NCI-H226 (cell line): Measurements from ENCODE around the gene NR1H4.
"Not testable (repeated sequence)": the region's sequence is repeated elsewhere in the genome, so short reads cannot be mapped to it uniquely, and the experiment has no call there.

Experiments used
- DNase-seq: peaks from one replicate; pipeline ENCODE4 v3.0.0-alpha.2; 2015

The NR1H4 gene

DNA sequence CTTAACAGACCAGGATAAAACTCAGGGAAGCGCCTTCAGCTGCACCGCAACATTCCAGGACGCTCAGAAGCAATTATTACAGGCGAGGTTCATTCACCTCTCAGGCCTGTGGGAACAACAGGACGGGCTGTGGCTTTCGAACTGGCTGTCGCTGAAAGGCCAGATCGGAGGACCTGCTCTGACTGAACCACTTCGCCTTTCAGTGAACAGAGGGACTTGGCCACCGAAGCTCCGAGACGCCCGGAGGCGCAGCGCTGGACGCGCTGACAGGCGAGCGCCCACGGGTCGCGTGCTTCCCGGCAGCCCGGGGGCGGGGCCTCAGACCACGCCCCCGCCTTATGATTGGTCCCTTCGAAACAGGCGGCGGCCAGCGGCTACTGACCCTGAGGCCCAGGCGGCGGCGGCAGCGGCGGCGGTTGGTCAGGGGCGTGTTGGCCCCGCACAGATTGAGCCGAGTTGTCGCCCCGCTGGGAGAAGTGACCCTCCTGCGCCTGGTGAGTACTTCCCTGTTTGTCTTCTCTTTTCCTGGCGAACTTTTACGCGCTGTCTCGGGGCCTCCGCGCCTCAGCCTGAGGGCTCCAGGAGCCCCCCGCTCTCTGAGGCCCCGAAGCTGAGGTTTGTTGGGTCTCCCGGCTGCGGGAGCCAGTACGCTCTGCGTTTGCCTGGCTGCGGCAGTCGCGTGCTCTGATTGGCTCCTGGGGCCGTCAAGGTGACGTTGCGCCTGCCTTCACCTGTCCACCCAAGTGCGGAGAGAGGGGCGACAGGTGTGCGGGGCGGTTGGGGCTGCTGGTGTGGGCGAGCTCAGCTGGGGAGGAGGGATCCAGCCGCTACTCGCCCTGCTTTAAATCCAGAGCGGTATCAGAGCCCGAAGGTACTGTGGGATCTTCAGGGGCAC lies 99.9 kb downstream of the NR1H4 start, which contains the start of gene GAS2L3:
TSS of gene GAS2L3 (plus strand) at position 393 of the 895 bp plus-strand sequence. CDS start 21,221 bp downstream, outside the sequence.
- peak; percentile 73 for DNase-seq

DNA sequence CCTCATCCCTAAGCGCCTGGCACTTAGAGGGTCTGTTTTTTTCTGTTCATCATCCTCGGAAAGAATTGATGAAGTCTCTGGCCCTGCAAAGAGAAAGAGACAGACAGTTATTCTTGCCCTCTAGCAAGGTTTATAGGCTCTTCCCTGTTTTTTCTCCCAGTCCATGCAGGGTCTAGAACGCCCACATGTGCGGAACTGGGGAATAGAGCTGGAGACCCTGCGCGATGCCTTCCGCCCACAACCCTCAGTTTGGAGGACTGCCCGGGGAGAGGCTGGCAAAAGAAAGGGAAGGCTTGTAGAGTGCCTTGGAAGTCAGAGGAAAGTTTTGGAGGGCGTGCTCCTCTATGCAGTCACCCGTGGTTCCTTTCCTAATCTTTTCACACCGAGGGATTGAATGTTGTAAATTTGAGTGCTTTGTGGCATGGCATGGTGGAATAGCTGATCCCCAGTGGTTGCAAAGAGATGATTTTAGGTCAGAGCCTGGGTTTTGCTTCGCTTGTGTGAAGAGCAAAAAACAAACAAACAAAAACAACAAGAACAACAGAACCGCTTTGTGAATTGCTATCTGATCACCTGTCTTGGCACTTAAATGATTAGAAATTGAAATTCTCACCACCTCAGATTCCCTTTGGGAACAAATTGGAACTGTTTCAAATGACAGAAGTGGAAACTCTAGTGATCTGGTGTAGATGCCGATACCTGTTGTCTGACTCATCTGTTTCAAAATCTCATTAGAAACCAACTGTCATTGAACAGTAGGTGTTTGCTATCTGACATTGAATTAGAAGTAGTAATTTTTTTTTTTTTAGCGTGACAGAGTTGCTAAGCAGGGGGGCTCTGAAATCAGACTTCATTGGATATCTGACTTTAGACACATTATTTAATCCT lies 100.8 kb downstream of the NR1H4 start:
- no peak for DNase-seq

DNA sequence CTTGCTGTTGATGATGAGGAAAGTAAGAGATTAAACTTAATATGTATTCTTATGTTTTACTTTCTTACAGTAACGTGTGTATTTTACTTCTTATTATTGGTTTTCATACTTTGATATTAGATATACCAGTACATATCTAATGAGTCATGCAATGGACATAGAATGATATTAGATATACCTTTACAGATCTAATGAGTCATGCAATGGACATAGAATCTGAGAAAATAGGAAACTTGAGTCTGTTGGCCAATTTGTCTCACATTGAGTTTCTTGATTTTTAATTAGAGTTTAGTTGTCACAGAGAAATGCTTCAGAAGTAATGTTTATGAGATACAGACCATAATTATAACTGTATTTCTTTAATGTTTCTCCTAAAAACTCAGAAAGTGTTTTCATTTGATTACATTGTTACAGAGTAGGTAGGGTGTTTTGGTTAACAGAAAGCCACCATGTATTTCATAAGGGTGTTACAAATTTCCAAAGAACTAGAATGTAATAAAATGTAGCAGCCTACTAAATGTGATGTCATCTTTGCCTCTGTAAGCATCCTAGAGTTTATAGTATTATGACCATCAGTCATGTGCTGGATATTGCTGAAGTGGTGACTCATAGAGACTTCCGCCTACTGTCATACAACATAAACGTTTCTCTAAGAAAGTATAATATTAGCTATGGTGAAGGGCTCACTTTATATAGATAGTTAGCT lies 102.8 kb downstream of the NR1H4 start:
- peak; percentile 80 for DNase-seq

DNA sequence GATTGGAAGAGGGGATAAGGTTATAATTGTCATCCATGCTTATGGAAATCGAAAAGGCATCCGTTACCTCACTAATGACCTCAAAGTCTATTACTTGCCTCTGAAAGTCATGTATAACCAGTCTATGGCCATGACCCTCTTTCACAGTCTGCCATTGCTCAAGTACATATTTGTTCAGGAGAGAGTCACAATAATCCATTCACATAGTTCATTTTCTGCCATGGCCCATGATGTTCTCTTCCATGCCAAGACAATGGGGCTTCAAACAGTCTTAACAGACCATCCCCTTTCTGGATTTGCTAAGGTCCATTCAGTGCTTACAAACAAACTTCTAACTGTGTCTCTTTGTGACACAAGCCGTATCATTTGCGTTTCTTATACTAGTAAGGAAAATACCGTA lies 105.3 kb downstream of the NR1H4 start:
- no peak for DNase-seq

DNA sequence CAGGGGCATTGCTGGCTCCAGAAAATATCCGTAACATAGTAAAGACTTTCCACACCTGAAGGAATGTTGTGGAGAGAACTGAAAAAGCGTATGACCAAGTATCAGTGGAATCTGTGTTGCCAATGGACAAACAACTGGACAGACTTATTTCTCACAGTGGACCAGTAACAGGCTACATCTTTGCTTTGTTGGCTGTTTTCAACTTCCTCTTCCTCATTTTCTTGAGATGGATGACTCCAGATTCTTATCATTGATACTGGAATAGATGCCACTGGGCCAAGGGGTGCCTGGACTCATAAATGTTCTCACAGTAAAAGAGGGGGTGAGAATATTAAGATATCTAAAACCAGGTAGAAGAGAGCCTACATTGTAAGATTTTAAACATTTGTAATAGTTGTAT lies 106.2 kb downstream of the NR1H4 start:
- no peak for DNase-seq

DNA sequence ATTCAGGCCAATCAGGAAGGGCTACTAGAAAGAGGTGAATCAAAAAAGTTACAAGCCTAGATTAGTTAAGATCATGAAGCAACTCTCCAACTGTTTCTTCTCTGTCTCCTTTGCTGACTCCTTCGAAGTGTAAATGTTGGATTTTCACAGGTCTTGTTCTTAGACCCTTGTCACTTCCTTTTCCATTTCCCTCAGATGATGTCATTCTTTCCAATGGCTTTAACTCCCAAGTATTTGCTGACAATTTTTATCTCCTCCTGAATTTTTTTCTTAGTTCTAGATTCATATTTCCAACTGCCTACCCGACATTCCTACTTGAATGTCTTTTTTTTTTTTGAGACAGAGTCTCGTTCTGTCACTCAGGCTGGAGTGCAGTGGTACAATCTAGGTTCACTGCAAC lies 110.6 kb downstream of the NR1H4 start:
- no peak for DNase-seq

DNA sequence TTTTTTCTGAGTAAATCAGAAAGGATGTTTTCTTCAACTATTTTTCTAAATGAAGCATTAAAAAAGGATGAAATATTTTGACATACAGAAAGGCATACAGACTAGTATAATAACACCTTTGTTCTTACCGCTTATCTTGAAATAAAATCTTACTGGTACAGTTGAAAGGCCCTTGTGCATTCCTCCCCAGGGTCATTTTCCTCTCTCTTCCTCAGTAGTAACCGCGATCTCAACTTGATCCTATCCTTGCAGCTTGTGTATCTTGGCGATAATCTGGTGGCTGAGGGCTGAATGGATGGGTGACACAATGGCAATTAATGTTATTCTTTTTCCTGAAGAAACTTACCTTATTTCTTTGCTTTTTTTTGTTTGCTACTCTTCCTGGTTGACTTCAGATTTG lies 118.3 kb downstream of the NR1H4 start:
- no peak for DNase-seq

DNA sequence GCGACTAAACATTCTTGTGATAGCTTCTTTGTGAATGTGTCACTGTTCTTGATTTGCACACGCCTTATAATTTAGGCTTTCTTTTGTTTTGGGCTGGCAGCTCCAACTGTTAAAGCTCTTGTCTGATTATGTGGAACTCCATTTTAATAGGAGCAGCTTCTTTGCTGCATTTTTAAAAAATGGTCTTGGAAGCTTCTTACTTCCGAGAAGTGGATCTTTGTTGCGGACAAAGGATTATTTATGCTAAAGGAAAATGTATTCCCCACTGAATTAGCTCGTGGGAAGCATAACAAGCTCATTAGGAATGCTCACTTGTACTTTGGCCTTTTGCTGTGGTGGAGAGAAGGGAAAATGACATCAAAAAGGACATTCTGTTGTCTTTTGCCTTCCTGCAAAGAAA lies 119.8 kb downstream of the NR1H4 start:
- DNase-seq = no peak

DNA sequence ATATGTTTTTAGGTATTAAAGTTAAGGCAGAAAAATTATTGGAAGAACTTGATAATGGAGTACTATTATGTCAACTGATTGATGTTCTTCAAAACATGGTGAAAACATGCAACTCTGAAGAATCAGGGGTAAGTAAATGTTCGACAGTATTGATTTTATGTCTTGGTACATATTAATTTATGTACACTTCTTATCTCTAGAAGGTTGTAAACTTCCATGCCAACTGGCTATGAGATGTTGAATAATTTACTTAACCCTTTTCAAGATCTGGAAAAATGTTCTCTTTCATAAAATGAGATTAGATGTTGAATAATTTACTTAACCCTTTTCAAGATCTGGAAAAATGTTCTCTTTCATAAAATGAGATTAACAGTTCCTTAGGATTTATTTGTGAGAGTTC lies 128.0 kb downstream of the NR1H4 start:
- DNase-seq = no peak

DNA sequence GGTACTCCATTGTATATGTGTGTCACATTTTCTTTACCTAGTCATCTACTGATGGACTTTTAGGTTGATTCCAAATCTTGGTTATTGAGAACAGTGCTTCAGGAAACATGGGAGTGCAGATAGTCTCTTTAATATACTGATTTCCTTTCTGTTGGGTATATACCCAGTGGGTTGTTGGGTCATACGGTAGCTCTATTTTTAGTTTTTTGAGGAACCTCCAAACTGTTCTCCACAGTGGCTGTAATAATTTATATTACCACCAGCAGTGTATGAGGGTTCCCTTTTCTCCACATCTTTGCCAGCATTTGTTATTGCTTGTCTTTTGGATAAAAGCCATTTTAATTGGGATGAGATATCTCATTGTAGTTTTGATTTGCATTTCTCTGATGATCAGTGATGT lies 129.3 kb downstream of the NR1H4 start:
- DNase-seq = not testable (repeated sequence)

DNA sequence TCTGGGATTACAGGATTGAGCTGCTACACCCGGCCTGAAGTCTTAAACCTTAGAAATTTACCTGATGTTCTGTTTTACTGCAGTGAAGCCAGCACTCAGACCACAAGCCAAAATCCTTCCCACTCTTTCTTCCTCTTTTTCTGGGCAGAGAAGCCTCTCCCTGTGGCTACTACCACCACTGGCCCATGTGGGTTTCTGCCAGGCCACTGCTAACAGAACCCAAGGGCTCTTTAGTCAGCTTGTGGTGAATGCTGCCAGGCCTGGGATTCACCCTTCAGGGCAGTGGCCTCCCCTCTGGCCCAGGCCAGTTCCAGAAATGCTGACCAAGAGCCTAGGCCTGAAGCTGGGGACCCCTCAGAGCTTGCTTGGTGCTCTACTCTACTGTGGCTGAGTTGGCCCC lies 135.1 kb downstream of the NR1H4 start:
- no peak for DNase-seq

DNA sequence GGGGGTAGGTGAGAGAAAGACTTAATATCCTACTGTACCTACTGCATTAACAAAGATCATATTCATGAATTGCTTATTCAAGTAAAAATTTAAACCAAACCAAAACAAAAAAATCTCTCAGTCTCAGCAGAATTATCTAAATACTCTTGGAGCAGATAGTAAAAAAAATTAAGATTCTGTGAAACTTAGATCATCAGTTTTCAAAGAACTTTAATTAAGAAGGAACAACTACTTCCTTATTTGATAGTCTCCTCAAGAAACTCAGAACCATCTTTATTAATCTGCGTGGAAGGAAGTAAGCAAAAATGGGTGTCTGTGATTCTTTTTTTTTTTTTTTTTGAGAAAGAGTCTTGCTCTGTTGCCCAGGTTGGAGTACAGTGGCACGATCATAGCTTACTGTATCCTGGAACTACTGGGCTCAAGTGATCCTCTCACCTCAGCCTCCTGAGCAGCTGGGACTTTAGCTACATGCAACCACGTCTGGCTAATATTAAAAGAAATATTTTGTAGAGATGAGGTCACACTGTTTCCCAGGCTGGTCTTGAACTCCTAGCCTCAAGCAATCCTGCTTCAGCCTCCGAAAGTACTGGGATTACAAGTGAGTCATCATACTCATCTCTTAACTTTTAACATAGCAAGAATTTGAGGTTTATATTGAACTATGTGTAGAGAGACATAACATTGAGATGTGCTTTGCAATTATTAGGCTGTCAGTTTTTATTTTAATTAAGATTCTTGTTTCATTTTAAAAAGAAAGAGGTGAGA lies 137.2 kb downstream of the NR1H4 start:
- DNase-seq = peak; percentile 9

DNA sequence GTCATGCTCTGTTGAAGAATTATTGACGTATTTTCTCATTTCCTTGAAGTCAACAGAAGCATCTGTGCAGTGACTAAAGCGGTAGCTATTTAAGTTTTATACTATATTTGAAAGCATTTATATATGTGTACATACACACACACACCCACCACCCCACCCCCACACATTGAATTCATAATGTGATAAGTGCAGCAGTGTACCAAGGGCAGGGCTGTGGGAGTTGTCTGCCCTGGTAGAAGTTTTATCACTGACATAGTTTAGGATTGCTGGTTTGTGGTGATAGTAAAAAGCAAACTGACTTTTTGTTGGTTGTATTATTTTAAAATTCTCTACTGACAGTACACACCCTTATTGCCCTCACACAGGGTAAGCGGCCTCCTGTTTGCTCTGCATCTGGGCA lies 138.9 kb downstream of the NR1H4 start:
- peak; percentile 15 for DNase-seq
